Uterus (tissue), 2 donors: ENCODE measurements around the gene HIRA.

ENCODE experiments used
- POLR2A ChIP-seq, 2 donors: fragments of 450-650 bp; IDR thresholded peaks; one replicate each; pipeline ENCODE4 v1.6.1; 2016; ENCODE audit warnings: antibody characterized with exemption in 2 of 2, mild to moderate bottlenecking in 1 of 2, moderate library complexity in 1 of 2
- TF ChIP-seq, protein P1 (sequence below), 4 experiments: fragments of 200-600 bp in 2 of 4; fragments of 450-650 bp in 2 of 4; sonication (generic) in 2 of 4; IDR thresholded peaks; one replicate each; pipeline ENCODE4 v1.5.1; 2016 to 2019; ENCODE audit warnings: antibody characterized with exemption in 4 of 4, mild to moderate bottlenecking in 2 of 4, moderate library complexity in 1 of 4

DNA sequence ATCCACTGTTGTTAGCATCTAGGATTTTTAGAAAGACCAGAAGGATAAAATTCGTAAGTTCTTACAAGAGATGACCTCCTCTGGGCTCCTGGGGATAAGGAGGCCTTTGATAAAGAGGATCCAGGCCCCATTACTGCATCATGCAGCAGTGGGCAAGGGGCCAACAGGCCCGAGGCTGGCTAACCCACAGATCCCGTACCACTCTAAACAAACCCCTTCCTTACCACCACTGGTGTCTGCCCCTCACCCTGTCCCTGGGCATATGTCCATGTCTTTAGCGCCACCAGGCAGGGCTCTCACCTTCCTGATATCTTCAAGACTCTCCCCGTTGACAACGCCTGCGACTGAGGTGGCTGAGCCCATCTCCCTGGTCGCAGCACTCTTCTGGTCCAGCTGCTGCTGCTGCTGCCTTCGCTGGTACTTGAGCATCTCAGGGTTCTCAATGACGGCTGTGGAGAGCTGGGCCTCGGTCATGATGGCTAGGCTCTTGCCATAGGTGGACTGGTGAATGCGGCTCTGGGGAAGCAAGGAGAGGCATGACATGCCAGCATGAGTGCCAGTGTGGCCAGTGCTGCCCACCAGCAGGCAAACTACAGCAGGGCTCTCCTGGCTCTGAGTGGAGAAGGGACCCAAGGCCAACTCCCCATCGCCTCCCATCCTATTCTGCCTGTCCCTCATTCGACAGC is 46.2 kb downstream of the HIRA start:
- TF ChIP-seq, protein P1, sequence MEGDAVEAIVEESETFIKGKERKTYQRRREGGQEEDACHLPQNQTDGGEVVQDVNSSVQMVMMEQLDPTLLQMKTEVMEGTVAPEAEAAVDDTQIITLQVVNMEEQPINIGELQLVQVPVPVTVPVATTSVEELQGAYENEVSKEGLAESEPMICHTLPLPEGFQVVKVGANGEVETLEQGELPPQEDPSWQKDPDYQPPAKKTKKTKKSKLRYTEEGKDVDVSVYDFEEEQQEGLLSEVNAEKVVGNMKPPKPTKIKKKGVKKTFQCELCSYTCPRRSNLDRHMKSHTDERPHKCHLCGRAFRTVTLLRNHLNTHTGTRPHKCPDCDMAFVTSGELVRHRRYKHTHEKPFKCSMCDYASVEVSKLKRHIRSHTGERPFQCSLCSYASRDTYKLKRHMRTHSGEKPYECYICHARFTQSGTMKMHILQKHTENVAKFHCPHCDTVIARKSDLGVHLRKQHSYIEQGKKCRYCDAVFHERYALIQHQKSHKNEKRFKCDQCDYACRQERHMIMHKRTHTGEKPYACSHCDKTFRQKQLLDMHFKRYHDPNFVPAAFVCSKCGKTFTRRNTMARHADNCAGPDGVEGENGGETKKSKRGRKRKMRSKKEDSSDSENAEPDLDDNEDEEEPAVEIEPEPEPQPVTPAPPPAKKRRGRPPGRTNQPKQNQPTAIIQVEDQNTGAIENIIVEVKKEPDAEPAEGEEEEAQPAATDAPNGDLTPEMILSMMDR (IDR thresholded peaks at IDR 0.05) = no peak
- TF ChIP-seq POLR2A (IDR thresholded peaks at IDR 0.05) = no peak
